Measurements from ENCODE around the gene UBE2U. TPM values are rescaled to one million over a fixed set of nuclear protein-coding genes. Genes with fewer than 3 reads are reported as not detected.

UBE2U gene
- total and polyA plus RNA-seq, 2 of the 8 experiments (the other 6 are each of a cell fraction or from before 2014, with no cell fraction given): not detected

DNA sequence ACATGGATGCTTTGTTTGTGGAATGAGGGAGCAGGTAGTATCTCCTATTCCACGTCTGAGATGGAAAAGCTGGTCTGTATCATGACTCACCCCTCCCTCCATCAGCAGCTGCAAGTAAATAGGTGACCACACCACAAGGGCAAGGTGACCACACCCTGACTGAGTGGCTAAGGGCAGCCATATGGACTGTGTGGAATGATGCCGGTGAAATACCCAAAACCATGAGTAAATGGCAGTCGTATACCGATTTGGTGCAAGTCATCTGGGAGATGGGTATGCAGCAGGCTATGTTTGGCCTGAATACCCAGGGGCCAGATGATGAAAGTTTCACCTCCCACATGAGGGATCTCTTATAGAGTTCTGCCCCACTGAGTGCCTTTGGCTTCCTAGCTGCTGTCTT, 15.8 kb upstream of the UBE2U start (continued):
- TF ChIP-seq CHD7 (IDR thresholded peaks at IDR 0.05; ENCODE audit: insufficient replicate concordance, low read length) (no peak), RXRA (IDR thresholded peaks at IDR 0.05; ENCODE audit: insufficient read depth, low read depth, low read length) (no peak), PHF8 (conservative IDR thresholded peaks at IDR 0.05; ENCODE audit: low read depth, low read length) (no peak), SRF (IDR thresholded peaks at IDR 0.05; ENCODE audit: low read depth, low read length) (no peak), BCL11A (IDR thresholded peaks at IDR 0.05; ENCODE audit: low read depth in 2 of 2, low read length in 2 of 2) (no peak), CTBP2 (IDR thresholded peaks at IDR 0.05; ENCODE audit: borderline replicate concordance, insufficient read depth, insufficient read length, low read length) (no peak), EGR1 (IDR thresholded peaks at IDR 0.05; ENCODE audit: borderline replicate concordance, low read depth, low read length) (no peak), KDM4A (IDR thresholded peaks at IDR 0.05; ENCODE audit: low read depth, low read length, severe bottlenecking) (no peak)
